Stimulated activated CD4-positive, alpha-beta T cell treated with anti-CD3 and anti-CD28 coated beads, TNF-alpha, amount 100 ng/mL, for 24 hours (primary cell): ENCODE data around the gene HAAO.

Source experiments
- DNase-seq, 3 experiments: peaks; one replicate each; pipeline ENCODE4 v3.0.0-alpha.2; 2020; ENCODE audit warnings: low read depth in 3 of 3

Gene HAAO

DNA sequence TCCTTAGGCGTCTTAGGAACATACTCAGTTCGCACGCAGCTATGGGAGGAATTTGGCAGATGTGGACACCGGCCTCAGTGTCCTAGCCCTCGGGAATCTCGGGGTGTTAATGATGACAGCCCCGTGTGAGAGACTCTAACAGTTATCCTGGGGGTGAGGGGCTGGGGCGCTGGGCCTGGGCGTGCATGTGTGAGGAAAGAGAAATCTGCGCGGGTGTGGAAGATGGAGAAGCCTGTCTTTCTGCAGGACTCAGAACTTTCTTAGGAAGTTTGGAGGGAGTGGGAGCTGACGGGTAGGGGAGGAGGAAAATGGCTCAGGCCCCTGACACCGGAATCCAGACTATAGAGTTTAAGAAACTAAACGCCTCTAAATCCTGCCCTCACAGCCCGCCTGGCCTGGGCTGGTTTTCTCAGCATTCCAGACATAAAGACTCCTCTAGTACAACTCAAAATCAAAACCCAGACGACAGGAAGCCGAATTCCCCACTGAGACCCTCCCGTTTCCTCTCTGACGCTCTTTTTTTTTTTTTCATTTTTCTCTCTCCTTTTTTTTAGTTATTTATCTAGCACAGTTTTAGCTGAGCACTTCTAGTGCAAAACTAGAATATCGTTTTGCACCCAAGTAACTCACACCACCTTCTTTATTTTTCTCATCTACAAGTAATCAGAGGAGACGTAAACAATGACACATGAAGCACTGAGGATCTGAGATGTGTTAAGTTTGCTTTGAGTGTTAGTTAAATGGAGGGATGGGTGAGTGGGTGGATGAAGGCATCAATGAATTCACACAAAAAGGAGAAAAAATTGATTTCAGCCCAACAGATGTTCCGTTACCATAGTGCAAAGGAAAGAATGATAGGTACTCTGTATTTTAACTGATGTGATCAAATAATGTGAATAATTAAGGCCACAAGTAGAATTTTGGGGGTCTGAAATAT lies 1.2 kb upstream of the HAAO start:
- DNase-seq: no peak

DNA sequence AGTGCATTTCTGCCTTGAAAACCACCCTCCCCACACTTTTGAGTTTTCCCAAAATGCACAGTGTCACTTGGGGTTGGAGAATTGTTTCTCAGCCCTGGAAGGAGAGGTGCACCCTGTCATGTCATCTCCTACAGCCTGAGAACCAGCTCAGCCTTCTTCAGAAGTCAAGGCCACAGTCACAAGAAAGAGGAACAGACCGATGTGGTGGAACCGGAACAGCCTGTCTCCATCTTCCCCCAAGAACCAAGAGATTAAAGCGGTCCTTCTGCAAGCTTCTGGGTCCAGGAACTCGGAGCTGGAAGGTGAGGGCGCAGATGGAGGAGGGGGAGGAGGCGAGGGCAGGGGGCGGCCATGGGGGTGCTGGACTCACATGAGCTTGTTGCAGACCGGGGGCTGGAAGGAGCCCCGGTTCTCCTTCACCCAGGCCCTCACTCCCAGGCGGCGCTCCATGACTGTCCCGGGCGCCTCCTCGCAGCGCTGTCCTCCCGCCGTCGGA lies 248 bp downstream of the HAAO start:
- DNase-seq: no peak

DNA sequence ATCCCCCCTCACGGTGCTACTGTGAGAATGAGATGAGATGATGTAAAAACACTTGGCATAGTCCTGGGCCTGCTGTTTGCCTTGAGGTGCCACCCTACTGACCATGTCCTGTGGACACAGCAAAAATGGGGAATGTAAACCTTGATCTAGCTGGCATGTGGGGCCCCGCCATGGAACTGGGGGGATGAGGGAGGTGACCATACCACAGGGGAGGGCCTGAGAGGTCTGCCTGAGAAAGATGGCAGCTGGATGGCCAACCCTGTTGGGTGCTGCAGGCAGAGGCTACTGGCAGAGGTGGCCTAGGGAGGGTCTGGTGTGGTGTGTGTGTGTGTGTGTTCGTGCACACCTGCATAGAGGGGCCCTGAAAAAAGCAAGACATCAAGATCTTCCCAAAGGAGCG lies 777 bp downstream of the HAAO start:
- no peak for DNase-seq

DNA sequence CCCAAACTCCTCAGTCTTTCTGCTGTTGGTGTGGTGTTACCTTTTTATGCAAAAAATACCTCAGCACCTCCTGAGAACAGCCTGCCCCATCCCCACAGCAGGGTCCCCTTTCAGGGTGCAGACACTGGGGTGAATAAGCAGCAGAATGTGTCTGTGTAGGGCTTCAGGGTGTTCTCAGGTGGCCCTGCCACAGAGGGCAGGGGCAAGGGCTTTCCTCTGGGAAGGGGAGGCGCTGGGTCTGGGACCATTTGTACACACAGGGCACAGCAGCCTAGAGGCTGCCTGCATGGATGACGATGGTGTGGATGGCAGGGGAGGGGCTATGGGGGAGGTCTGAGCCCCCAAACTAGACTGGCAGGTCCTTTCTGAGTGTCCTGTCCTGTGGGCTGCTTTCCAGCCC lies 2.6 kb downstream of the HAAO start:
- DNase-seq: no peak

DNA sequence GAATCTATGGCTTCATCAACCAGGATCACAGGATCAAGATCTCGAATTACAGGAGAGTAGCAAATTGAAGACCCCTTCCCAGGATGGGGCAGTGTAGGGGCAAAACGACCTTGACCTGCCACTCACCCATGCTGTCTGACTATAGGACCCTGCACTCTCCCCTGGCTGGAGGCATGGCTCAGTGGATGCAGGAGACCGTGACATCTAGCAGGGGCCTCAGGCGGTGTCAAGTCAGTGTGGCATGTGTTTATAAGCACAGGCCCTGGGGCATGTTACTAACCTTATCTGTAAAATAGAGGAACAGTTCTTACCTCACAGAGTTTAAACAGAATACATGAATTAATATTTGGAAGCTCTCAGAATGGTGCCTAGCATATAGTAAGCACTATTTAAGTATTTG lies 3.5 kb downstream of the HAAO start:
- no peak for DNase-seq

DNA sequence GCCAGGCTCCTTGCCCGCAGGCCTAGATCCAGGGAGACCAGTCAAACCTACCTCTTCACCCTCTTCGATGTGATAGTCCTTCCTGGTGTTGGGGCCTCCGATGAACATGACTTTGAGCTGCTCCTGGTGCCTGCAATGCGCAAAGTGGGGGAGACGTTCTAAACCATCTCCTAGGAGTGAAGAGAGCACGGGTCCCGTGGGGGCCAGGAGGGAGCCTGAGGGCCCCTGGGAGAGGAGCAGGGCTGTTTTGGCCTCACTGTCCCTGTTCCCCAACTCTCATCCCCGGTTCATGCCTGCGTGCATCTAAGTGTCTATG lies 3.9 kb downstream of the HAAO start:
- no peak for DNase-seq

DNA sequence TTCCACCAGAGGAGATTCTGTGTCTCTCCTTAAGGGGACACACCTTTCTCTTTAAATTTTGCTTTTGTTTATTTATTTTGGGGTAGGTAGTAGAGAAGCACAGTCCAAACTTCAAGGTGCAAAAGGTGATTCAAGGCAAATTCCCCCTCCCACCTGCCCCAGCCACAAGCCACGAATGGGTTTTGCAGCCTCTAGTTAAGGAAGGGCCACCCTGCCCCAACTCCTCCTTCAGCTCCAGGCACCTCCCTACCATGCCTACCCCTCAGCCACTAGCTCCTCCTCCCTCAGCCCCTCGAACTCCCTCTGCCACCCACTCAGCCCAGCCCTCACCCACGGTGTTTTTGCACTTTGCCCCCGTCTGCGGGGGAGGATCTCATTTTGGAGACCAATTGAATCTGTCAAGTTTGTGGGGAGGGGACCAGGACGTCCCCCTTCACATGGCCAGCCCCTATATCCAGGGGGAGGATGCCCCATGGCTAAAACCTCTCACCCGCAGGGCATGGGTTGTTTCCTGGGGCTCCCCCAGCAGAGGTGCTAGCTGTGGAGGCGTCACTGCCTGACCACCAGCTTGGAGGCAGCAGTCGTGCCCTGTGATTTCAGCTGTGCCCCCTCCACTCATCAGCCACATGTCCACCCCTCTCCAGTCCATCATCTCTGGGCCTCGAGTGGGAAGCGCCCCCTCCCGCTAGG lies 4.5 kb downstream of the HAAO start:
- DNase-seq: no peak

DNA sequence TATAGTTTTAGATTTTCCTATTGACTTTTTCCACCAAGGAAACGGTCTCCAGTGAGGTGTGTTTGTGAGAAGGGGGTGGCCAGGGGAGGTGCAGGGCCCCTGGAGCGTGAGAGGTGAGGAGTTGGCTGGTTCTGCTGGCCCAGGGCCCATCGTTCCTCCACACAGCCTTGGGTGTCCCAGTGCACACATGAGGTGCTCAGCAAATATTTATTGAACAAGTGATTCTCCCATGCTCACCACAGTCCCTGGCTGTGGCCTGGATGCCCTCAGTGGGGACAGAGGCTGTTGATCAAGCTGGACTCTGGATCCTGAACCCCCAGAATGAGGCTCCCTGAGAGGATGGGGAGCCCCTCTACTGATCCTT lies 5.0 kb downstream of the HAAO start:
- no peak for DNase-seq

DNA sequence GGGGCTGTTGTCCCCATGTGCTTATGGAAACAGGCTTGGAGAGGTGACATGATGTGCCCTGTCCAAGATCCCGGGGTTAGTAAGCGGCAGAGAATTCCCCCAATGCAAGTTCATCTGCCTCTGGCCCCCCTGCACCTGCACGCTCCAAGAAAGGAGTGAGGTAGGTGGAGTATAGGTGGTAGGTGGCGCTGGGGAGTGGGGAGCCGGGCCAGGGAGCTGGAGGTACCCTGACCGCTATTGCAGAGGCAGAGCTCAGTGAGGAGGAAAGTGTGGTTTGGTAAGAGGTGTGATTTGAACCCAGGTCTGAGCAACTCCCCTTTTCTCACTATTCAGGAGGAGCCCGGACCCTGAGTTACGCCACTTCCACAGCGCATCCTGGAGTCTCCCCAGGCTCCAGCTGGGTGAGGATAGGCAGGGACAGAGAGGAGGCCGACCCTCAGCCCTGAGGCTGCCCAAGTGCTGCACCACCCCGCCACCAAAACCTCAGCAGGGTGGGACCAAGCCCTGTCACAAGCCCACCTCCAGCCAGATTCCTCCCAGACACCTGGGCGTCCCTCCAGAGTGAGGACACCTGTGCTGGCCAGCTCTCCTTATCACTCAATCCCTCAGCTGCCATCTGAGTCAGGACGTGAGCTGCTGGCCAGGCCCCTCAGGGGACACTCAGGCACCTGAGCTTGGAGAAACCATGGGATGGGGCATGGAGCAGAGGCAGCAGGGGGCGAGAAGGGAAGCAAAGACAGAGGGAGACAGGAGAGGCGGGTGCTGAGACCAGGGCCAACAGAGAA lies 5.6 kb downstream of the HAAO start:
- no peak for DNase-seq

DNA sequence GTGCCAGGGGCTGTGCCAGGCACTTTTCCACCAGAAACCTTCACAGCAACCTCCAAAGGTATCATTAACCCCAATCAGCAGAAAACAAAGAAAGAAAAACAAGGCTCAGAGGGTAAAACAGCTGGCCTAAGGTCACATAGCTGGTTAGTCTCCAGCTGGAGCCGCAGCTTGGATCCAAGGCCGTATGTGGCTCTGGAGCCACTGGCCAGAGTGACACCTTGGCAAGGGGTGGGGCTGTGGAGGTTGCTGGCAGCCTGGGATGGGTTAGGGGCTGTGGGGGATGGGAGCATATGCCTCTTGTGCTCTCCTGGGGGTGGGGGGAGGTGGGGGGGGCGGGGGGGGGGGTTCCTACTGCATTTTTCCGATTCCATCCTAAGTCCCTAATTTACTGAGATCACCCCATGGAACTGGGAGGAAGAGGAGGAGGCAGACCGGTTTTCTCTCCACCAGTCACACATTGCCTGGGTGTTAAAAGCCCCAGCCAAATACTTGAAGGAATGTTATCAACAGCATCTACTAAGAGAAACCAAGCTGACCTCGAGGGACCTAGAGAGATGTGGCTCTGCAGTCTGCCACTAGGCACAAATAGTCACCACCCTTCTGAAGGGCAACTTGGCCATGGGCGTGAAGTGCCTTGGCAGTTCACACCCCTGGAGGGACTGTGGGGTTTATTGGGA lies 8.0 kb downstream of the HAAO start:
- no peak for DNase-seq

DNA sequence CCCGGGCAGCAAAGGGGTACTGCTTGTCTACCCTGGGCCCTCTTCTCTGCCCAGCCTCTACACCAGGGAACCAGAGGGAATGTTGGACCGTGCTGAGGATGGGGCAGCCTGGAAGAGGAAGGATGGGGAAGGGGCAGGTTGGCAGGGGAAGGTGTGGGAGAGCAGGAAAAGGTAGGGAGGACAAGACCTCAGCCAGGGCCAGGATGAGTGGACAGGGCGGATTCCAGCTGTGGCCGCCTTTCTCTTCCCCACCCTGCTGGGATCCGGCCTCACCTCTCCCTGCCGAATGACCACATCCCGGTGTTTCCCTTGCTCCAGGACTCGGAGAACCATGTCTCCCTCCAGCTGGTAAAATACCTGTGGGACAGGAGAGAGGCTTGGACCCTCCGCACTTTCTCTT lies 8.9 kb downstream of the HAAO start:
- DNase-seq: no peak

DNA sequence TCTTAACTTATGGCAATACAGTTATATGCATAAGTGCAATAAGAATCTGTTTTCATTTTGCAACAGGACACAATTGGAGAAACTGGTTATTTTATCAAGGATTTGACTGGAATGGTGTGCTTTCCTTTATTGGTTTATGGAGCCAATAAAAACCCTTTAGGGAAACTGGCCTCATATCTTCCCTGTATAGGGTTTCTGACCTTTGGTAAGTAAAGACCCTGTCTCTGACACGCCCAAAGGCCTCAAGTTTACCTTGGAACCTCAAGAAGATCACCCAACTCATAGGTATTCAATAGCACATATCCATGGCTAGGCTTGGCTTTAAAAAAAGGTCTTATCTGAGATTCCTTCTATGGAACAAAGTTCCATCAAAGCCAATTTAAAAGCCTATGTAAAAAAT lies 11.2 kb downstream of the HAAO start:
- DNase-seq: no peak

DNA sequence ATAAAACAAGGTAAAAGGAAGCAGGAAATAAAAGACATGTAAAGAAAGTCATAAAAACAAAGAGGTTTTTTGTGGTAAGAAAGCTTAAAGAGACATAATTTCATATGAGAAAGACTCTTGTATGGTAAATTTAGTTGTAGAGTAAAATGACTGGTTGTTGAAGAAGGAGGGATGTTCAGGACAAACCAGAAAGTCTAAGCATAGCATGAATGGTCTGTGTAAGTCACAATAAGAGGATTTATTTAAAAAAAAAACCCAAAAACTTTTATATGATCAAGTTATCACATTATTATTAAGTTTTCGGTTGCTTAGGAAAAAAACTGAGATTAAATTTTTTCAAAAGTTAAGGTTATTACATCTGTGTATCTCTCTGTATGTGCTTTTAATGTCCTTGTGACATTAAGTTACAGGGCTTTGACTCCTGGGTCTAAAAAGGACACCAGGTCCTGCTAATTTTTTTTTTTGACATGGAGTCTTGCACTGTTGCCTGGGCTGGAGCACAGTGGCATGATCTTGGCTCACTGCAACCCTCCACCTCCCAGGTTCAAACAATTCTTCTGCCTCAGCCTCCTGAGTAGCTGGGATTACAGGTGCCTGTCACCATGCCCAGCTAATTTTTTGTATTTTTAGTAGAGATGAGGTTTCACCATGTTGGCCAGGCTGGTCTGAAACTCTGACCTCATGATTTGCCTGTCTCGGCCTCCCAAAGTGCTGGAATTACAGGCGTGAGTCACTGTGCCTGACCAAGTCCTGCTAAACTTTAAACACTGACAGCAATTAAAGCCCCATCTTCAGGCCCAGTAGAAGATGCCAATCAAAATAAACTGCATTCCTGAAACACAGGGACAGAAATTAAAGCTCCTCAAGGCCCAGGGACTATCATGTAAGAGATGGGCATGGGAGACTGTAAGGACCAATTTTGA lies 14.2 kb downstream of the HAAO start:
- DNase-seq: no peak

DNA sequence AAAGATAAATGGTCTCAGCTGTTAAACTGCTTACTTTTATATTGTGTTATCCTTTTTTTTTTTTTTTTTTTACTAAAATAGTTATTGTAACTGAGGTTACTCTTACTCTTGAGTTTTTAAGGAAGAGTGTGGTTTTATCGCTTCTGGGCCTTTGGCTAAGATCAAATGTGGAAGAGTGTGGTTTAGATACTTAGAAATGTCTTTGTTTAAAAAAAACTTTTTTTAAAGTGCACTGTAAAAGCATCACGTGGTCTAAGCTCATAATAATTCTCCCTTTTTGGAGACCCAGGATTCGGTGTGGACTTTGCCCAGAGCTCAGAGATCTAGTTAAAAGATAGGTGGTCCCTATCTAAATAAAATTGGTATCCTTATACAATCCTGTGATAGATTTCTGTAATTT lies 16.6 kb downstream of the HAAO start:
- no peak for DNase-seq

DNA sequence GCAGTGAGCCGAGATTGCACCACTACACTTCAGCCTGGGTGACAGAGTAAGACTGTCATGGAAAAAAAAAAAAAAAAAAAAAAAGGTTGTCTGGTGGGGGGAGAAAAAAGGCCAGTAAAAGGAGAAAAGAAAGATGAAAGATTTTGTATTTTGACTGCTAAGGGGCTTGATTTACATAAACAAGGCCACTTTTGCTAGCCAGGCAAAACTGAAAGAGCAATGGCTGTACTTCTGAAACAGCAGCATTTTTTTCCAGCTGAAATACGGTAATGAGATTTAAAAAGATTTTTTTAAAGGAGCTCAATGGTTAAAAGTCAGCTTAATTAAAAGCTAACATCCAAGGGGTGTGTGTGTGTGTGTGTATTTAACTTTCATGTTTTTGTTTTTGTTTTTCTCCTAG lies 17.2 kb downstream of the HAAO start:
- no peak for DNase-seq

DNA sequence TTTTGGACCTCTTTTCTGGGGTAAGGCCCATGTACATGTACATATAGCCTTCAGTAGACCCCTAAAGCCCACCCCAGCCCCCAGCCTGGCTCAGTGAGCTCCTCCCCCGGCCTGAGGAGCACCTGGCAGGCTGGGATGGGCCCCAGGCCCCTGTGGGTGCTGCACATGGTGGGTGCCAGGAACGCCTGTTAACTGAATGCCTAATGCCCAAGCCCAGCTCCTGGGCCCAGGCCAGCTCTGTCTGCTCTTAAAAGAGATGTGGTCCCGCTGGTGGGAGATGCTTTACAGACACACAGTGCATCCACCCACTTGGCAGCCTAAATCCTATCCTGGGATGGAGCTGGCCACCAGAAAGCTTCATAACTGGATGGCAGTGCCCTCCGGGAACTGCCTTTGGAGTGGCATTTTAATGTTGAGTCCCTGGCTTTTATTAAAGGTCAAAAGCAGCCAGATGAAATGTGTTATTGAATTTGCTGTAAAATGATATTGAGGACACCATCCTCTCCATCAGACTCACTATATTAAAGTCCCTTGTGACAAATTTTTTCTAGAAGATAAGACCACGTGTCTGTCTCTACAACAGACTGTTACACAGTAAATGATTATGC lies 20.7 kb downstream of the HAAO start:
- DNase-seq: no peak

DNA sequence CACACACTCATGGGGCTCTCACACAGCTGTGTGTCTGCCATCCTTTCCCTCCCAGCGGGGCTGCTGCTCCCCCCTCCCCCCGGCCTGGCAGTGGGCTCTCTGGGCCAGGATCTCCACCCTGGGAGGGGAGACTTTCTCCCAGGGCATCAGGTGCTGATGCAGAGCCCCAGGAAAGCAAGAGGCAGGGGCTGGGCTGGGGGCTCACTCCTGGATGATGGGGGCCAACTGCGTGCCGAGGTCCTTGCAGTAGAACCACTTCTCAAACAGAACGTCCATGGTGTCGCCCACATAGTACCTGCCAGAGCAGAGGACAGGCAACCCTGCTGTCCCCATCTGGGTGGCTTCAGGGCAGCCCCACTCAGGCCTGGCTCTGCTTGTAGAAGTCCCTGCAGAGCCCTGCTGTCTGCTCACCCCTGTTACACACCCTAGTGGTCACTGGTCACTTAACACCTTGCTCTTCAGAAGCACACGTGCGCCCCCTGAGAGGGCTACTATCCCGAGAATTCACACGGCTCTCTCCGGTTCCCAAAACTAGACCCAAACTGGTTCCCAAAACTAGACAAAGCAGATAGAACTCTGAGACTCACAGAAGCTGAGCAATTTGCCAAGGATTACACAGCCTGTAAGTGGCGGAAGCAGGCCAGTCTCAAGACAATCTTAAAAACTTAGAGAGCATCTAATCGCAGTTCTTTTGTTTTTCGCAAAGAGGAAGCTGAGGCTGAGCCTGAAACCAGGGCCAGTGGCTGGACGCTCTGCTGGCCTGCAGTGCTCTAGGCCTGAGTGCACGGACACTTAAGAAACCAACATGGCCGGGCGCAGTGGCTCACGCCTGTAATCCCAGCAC lies 21.9 kb downstream of the HAAO start:
- no peak for DNase-seq

DNA sequence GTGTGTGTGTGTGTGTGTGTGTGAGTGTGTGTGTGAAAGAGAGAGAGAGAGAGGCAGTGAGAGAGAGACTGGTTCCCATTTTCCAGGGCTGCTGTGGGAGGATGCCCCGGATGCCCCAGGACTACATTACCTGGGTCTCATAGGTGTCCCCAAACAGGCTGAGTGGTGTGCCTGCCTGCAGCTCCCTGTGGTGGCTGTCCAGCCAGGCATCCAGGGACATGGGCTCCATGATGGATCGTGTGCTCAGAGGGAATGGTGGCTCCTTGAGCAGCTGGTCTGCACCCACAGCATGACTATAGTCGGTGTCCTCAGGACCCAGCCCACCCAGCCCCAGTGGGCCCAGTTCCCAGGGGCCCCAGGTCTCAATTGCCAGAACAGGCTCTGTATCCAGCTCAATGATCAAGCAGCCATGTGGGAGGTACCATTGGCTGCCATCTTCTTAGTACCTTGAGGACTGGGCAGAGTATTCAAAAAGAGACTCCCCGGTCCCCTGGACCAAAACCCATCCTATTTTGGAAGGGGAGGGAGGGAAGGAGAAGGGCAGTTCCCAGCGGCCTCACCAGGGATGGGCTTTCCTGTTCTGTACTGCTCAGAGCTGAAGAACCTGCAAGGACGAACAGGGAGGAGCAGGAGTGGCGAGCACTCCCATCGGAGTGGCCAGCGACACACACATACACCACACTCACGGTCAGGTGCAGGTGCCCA lies 22.6 kb downstream of the HAAO start:
- DNase-seq: no peak

DNA sequence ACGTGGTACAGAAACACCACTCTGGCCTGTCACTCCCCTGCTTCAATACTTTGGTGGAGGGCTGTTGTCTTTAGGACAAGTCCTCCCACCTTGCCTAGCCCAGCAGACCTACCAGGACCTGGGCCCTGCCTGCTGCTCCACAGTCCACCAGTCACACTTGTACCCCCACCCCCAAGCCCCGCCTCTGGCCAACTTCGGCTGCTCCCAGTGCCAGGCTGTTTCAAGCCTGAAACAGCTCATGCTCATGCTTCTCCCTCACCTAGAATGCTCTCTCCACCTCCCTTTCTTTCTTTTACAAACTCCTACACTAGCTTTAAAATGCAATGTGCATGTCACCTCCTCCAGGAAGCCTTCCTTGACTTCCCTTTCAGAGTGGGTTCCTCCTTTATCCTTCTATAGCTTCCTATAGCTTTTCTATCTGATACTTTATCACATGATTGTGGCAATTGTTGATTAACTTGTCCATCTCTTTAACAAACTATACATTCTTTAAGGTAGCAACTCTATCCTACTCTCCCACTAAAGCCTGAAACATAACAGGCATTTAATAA lies 23.6 kb downstream of the HAAO start:
- no peak for DNase-seq
